SK-N-SH treated with all-trans-retinoic acid at 6 μM for 48 hours (cell line): ENCODE results near the gene NGFR.

Experiments
- ARNTL ChIP-seq: fragments of 450-650 bp; formaldehyde crosslinking; IDR thresholded peaks from 2 replicates; pipeline ENCODE4 v1.5.0; 2020; ENCODE audit warnings: low read depth, mild to moderate bottlenecking, moderate library complexity, borderline replicate concordance
- ESRRG ChIP-seq: fragments of 250-450 bp; sonication (Bioruptor Pico); IDR thresholded peaks from 2 replicates; pipeline ENCODE4 v1.6.1; 2021; ENCODE audit warnings: mild to moderate bottlenecking
- GLIS3 ChIP-seq: fragments of 250-450 bp; sonication (Bioruptor Pico); IDR thresholded peaks from 2 replicates; pipeline ENCODE4 v1.5.0; 2020; ENCODE audit warnings: mild to moderate bottlenecking, moderate library complexity
- TF ChIP-seq, protein P1 (sequence below): fragments of 250-450 bp; sonication (Bioruptor Pico); IDR thresholded peaks from 2 replicates; pipeline ENCODE4 v1.5.0; 2020; ENCODE audit warnings: mild to moderate bottlenecking, moderate library complexity

DNA sequence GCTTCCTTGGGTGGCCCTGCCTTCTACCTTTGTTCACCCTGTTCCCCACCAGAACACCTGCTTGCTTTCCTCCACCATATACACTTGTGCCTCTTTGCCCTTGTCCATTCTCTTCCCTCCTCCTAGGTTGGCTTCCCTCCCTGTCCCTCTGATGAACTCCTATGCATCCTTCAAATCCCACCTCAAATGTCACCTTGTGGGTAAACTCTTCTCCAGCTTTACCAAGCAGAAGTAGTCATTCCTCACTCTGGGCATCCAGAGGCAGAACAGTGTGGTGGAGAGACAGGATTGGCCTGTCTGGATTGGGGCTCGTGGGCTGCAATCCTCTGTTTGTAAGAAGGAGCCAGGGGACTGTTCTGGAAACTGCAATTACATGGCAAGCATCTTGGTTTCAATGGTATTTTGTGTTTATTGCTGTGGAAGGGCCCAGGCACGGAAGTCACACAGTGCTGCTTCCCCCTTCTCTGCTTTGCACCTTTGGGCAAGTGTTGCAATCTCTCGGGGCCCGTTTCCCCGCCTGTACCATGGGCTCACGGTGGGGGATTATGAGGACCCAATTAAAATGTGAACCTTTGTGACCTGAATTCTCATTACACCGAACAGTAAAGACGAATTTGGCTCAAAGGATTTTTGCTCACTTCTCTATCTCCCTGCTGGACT lies 58.7 kb downstream of the NGFR start:
- TF ChIP-seq, protein P1, sequence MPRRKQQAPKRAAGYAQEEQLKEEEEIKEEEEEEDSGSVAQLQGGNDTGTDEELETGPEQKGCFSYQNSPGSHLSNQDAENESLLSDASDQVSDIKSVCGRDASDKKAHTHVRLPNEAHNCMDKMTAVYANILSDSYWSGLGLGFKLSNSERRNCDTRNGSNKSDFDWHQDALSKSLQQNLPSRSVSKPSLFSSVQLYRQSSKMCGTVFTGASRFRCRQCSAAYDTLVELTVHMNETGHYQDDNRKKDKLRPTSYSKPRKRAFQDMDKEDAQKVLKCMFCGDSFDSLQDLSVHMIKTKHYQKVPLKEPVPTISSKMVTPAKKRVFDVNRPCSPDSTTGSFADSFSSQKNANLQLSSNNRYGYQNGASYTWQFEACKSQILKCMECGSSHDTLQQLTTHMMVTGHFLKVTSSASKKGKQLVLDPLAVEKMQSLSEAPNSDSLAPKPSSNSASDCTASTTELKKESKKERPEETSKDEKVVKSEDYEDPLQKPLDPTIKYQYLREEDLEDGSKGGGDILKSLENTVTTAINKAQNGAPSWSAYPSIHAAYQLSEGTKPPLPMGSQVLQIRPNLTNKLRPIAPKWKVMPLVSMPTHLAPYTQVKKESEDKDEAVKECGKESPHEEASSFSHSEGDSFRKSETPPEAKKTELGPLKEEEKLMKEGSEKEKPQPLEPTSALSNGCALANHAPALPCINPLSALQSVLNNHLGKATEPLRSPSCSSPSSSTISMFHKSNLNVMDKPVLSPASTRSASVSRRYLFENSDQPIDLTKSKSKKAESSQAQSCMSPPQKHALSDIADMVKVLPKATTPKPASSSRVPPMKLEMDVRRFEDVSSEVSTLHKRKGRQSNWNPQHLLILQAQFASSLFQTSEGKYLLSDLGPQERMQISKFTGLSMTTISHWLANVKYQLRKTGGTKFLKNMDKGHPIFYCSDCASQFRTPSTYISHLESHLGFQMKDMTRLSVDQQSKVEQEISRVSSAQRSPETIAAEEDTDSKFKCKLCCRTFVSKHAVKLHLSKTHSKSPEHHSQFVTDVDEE (CRISPR knock-in tag) = no peak
- TF ChIP-seq ARNTL = no peak
- TF ChIP-seq ESRRG (CRISPR knock-in tag) = no peak
- no peak for TF ChIP-seq GLIS3 (CRISPR knock-in tag)
